ENCODE measurements around the gene EARS2.
"Not testable (repeated sequence)": the region's sequence is repeated elsewhere in the genome, so short reads cannot be mapped to it uniquely, and the experiment has no call there.

Gene EARS2

DNA sequence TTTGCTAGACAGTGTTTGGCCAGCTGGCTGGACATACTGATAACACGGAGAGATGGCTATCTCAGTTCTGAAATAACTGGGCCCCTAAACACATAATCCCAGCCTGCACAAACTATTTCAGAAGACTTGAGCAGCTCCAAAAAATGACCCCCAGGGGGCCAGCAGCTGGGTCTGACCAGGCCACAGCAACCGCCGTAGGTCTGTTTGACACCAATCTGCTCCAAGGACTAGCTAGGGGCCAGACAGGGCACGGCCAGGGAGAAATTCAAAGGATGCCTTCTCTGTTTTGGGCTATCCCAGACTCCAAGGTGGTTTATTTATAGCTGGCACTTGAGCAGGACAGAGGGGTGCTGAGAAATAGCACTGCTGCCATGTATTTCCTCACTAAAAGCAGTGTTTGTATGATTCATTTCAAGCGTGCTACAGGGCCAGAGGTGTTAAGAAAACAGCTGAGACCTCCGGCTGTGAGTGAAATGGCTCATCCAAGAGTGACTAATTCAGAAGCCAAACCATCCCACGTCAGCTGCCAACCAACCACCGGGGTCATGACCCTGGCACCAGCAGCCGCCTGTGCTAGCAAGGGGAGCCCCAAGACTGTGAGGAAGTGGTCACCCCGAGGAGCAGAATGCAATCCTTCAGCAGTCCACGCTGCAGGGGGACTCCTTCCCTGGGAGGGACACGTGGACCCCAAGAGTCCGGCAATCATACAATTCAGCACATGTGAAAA lies 52.5 kb downstream of the EARS2 start:
- DNase-seq: peak; percentile 20

- no peak for DNase-seq
Observed at GRCh38 chr16:23504076-23504452, 53.1 kb downstream of the EARS2 start.

GRCh38 chr16:23502466-23502865 lies 54.7 kb downstream of the EARS2 start:
- no peak for DNase-seq

GRCh38 chr16:23501291-23501690 lies 55.9 kb downstream of the EARS2 start:
- no peak for DNase-seq

DNA sequence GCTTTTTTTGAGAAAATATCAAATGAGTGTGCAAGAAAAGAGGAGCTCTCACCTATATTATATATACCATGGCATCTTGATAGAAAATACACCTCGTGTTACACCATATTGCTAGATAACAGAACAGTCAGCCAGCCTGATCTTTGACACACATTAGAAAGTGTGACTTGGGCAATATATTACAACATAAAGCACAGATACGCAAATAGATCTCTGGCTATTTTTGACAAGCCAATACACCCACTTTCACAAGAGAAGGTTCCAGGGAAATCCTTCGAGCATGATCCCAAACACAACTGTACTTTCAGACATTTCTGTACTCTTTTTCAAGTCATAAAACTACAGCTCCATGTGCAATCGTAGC lies 56.3 kb downstream of the EARS2 start:
- no peak for DNase-seq

DNA sequence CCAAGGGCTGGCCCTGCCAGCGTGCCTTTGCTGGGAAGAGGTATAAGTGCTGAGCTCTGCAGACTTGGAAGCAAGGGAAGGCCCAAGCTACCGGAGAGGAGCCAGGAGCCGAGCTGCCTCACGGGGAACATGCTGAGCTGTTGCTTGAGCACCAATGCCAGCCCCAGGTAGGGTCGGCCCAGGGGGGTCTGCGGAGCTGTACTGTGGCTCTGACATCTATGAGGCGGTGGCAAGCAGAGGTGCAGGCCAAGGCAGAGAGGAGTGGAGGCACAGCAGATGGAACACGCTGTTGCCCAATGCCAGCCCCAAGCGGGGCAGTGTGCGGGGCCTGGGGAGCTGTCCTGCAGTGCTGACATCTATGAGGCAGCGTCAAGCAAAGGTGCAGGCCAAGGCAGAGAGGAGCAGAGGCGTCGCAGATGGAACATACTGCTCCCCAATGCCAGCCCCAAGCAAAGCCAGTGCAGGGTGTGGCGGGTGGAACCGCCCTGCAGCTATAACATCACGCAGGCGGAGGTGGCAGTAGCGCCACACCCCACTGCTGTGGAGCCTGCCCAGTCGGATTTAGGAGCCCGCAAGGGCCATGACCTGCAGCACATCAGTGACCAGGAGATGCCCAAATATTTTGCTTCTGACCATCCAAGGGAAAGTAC lies 56.8 kb downstream of the EARS2 start:
- no peak for DNase-seq

DNA sequence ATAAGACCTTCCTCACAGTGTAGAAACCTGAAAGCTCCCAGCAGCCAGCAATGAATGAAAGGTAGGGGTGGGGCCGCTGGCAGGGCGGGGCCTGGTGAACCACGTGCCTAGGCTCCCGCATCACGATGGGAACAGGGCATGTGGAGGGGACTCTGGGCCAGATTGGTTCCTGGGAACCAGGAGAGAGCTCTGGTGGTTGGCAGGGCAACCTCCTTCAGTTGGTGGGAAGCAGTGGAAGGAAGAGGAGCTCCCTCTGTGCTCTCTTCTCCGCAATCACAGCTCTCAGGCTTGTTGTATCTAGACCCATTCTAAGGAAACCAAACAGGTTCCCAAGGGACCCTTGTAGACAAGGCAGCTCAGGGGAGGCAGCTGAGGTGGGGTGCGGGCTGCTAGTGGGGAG lies 57.3 kb downstream of the EARS2 start:
- DNase-seq: no peak

DNA sequence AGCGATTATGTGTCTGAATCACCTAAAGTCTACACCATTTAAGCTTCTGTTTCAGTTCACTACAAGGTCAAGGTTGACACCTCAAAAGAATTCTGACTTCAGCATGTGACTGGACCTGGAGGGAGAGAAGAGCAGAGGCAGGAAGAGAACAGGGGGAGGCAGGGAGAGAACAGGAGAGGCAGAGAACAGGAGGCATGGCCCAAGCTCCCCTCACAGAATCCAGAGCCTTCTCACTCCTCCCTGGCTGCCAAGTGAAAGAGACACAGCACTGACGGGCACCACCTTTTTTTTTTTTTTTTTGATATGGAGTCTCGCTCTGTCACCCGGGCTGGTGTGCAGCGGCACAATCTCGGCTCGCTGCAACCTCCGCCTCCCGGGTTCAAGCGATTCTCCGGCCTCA lies 58.3 kb downstream of the EARS2 start:
- no peak for DNase-seq

DNA sequence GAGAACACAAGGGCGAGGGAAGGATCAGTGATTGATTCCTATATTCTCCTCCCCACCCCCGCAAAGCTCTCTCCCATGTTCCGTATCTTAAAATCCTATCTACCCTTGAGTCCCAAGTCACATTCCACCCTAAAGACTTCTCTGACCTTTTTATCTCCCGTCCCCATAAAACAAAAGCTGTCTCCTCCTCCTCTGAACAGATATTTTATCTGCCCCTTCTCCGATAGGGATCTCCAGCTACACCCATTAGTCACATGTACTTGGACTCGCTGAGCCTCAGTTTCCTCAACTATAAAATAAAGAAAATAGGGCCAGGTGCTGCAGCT lies 59.6 kb downstream of the EARS2 start:
- DNase-seq: no peak

DNA sequence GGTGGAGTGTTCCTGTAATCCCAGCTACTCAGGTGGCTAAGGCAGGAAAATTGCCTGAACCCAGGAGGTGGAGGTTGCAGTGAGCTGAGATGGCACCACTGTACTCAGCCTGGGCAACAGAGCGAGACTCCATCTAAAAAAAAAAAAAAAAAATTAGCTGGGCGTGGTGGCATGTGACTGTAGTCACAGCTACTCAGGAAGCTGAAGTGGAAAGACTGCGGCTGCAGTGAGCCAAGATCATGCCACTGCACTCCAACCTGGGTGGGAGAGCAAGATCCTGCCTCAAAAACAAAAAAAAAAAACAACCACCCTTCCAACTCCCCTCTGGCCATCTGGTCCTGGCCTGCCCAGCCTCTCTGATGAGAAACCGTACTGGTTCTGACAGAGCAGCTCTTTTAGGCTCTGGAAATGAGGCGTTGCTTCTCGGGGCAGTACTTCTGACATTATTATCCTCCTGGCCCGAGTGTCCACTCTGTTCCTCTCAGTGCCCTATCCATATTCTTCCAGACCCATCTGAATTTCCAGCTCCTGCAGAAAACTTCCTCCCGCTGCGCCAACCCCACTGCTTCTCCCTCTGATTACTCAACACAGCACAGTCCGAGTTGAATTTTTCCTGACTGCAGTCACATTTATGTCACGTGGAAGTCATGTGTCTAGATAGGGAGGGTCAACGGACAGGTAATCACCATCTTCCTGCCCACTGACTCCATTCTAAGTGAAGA lies 60.2 kb downstream of the EARS2 start:
- DNase-seq: no peak

DNA sequence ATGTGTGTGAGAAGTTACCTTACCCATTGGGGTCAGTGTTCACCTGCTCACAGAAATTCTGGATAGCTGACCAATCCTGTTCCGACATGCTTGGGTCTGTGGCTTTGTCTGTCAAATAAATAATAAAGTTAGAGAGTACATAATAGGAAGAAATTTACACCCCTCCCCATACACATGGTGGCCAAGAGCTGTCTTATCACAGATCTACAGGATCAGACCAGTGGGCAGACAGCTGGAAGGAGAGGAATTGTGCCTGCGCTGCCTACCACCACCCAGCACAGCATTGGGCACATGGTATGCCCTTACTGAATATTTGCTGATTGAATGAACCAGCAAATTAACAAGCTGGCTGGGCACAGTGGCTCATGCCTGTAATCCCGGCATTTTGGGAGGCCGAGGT lies 61.5 kb downstream of the EARS2 start:
- no peak for DNase-seq

- DNase-seq: no peak
Observed at GRCh38 chr16:23494188-23494587, 63.0 kb downstream of the EARS2 start.

DNA sequence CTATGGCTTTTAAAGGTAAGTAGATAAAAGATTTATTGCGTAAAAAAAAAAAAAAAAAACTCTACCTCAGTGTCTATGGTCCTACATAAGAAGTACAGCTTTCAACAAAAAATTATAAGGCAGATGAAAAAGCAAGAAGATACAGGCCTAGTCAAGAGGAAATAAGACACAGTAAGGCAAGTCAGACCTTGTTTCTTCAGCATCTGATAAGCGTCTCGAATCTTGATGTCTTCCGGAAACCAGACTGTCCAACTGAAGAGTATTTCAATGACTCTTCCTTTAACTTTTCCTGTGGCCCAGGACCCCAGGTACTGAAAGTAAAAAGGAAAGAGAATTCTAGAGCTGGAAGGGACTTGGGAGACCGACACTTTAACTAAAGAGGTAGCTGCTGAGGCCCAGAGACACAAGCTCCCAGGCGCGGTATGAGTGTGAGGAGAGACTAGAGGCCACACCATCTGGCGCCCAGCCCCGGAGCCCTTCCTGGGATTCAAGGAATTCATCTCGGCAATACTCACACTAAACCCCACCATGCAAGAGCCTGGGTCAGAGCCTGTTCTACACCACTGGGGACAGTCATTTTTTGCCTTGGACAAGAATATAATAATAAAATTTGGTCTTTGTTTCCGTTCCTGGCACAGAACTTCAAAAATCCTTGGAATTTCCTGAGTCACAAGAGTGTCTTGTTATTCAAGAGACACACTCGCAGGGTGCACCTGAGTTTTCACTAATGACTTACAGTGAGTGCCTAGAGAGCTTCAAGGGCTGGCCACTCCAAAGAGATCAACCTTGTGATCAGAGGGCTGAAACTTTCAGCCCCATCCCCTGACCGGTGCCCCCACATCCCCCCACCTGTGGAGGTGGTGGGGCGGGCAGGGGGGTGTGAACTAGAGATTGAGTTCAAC lies 65.4 kb downstream of the EARS2 start:
- DNase-seq: no peak

DNA sequence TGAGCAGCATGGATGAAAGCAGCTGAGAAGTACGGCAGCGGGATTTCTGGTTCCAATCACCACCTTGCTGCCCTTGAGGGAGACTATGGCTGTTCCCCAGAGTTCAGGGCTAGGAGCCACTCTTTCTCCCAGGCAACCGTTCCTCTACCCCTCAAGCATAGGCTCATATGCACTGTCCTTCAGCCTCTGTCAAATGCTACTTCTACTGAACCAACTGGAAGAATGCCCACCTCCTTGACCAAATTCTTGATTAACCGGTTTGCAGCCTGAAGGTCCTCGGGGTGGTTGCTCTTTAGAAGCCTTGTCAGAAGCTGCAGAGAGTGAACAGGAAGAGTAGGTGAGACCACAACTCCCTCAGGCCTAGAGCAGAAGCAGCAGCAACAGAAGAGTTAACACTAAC lies 70.7 kb downstream of the EARS2 start:
- no peak for DNase-seq

GRCh38 chr16:23485841-23486240 lies 71.3 kb downstream of the EARS2 start:
- DNase-seq: no peak

- DNase-seq: no peak
Observed at GRCh38 chr16:23485257-23485614, 71.9 kb downstream of the EARS2 start.

- no peak for DNase-seq
Observed at GRCh38 chr16:23484510-23485256, 72.5 kb downstream of the EARS2 start.

DNA sequence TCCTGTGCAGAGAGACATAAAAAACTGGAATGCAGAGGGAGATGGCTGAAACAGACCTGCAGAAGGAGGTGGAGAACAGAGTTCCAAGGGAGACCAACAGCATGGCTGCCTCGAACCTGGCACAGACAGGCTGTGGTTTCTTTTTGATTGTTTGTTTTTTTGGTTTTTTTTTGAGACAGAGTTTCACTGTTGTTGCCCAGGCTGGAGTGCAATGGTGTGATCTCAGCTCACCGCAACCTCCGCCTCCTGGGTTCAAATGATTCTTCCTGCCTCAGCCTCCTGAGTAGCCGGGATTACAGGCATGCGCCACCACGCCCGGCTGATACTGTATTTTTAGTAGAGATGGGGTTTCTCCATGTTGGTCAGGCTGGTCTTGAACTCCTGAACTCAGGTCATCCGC lies 73.7 kb downstream of the EARS2 start:
- DNase-seq: not testable (repeated sequence)

DNA sequence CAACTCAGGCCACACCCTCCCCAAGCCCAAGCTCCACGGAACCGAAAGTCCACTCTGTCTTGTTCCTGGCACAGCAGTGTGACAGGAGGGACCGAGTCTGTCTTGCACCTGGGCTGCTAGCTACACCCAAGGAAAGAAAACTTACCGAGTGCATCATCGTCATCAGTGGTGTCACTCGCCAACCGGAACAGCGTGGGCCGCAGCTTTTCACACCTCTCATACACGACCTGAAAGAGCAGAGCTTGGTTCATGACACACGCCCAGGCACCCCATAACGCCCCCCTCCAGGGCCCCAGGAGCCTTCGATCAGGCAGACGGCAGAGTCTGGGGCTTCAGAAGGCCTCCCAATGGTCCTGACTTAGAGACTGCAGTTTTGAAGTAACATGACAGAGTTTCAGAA lies 74.4 kb downstream of the EARS2 start:
- DNase-seq: no peak

DNA sequence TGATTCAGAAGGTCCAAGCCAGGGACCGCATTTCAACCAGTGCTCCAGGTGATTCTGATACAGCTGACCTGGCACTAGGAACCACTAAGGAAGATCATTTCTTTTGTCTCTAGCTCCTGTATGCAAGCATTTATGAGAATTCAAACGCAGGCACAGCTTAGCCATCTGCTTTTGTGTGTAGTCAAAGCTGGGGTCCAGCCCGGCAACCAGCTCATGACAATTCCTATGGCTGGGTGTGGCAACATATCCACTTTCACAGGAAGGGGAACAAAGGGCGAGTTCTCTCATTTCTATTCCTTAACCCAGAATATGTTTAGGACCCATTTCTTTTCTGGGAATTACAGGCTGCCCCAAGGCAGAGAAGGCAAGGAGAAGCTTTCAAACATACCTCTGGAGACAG lies 76.9 kb downstream of the EARS2 start:
- no peak for DNase-seq

DNA sequence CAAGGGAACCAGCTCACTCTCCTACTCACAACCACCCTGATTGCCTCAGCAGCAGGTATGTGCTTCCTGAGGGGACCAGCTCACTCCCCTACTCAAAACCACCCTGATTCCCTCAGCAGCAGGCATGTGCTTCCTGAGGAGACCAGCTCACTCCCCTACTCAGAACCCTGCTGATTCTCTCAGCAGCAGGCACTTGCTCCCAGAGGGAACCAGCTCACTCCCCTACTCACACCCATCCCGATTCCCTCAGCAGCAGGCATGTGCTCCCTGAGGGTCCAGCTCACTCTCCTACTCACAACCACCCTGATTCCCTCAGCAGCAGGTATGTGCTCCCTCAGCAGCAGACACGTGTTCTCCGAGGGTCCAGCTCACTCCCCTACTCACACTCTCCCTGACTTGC lies 78.0 kb downstream of the EARS2 start:
- no peak for DNase-seq

GRCh38 chr16:23478566-23478965 lies 78.6 kb downstream of the EARS2 start:
- DNase-seq: no peak

DNA sequence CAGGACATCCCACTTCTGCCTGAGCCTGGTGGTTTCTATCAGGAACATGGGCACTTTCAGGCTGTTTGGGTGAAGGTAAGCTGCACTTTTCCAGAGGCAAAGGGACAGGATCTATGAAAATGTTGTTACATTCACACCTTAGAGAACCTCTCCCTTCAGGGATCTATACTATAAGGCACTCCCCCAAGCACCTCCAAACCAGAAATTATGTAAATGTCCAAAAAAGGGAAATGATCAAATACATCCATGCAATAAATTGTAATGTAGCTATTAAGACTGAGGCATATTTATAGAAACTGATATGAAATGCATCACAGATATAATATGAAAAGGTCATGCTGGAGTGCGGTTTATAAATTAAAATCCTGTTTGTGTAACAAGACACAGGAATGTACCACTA lies 80.9 kb downstream of the EARS2 start:
- DNase-seq: no peak
